ENCODE measurements around the gene CLEC14A.
A peak's percentile ranks its signal among the peaks of the same experiment; 100 is the strongest.

Gene CLEC14A

GRCh38 chr14:38233218-38233617 lies 22.7 kb downstream of the CLEC14A start:
- H3K4me1 Mint-ChIP-seq = no peaks in the 10 kb centered on the region
- H3K4me3 Mint-ChIP-seq = no peak overlapping the region
- peaks cover 20% of the 10 kb centered on the region for H3K27me3 Mint-ChIP-seq
- DNase-seq (ENCODE audit: low spot score in 2 of 2) = no peak
- no peaks in the 10 kb centered on the region for H3K36me3 Mint-ChIP-seq (ENCODE audit: insufficient read depth)
- H3K9me3 Mint-ChIP-seq = no peaks in the 10 kb centered on the region
- no peak overlapping the region for H3K27ac Mint-ChIP-seq (ENCODE audit: low read depth)
- no peak for ATAC-seq (replicated peaks; ENCODE audit: extremely low read depth, poor library complexity, severe bottlenecking)

GRCh38 chr14:38226366-38226765 lies 29.5 kb downstream of the CLEC14A start:
- Mint-ChIP-seq H3K9me3 (no peaks in the 10 kb centered on the region), H3K27me3 (peaks cover 16% of the 10 kb centered on the region), H3K27ac (ENCODE audit: low read depth) (no peak overlapping the region), H3K36me3 (ENCODE audit: insufficient read depth) (no peaks in the 10 kb centered on the region), H3K4me1 (no peaks in the 10 kb centered on the region), H3K4me3 (no peak overlapping the region)
- ATAC-seq (replicated peaks; ENCODE audit: extremely low read depth, poor library complexity, severe bottlenecking) (no peak), DNase-seq (ENCODE audit: low spot score in 2 of 2) (no peak)

DNA sequence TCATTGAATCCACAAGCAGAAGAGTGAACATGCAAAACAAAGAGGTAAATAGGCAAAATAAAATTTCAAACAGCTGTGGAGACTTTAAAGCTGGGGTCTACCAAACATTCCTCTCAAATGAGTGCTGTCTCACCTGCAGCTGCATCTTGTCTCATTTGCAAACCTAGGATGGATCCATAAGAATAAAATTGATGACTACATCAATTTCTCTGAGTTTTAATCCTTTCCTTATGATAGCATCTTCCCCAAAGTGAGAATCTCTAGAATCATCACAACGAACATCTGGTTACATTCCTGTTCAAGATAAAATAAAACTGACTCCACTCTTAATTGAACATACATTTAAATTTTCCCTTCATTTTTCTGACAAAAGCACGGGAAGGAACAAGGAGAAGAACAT lies 29.9 kb downstream of the CLEC14A start:
- no peaks in the 10 kb centered on the region for H3K36me3 Mint-ChIP-seq (ENCODE audit: insufficient read depth)
- DNase-seq (ENCODE audit: low spot score in 2 of 2) (no peak), ATAC-seq (replicated peaks; ENCODE audit: extremely low read depth, poor library complexity, severe bottlenecking) (no peak)
- no peaks in the 10 kb centered on the region for H3K9me3 Mint-ChIP-seq
- no peak overlapping the region for H3K4me3 Mint-ChIP-seq
- H3K4me1 Mint-ChIP-seq = no peaks in the 10 kb centered on the region
- peaks cover 12% of the 10 kb centered on the region for H3K27me3 Mint-ChIP-seq
- H3K27ac Mint-ChIP-seq (ENCODE audit: low read depth) = no peak overlapping the region

GRCh38 chr14:38224338-38224737 lies 31.6 kb downstream of the CLEC14A start:
- Mint-ChIP-seq H3K4me1 (no peaks in the 10 kb centered on the region), H3K9me3 (no peaks in the 10 kb centered on the region), H3K27ac (ENCODE audit: low read depth) (no peak overlapping the region), H3K27me3 (peaks cover 7% of the 10 kb centered on the region), H3K4me3 (no peak overlapping the region), H3K36me3 (ENCODE audit: insufficient read depth) (no peaks in the 10 kb centered on the region)
- no peak for DNase-seq (ENCODE audit: low spot score in 2 of 2)
- ATAC-seq (replicated peaks; ENCODE audit: extremely low read depth, poor library complexity, severe bottlenecking) = no peak

GRCh38 chr14:38221077-38221476 lies 34.8 kb downstream of the CLEC14A start:
- no peaks in the 10 kb centered on the region for H3K4me1 Mint-ChIP-seq
- no peak overlapping the region for H3K27ac Mint-ChIP-seq (ENCODE audit: low read depth)
- no peaks in the 10 kb centered on the region for H3K9me3 Mint-ChIP-seq
- H3K27me3 Mint-ChIP-seq = peaks cover 2% of the 10 kb centered on the region
- H3K4me3 Mint-ChIP-seq = no peak overlapping the region
- H3K36me3 Mint-ChIP-seq (ENCODE audit: insufficient read depth) = no peaks in the 10 kb centered on the region
- DNase-seq (ENCODE audit: low spot score in 2 of 2) (no peak), ATAC-seq (replicated peaks; ENCODE audit: extremely low read depth, poor library complexity, severe bottlenecking) (no peak)

DNA sequence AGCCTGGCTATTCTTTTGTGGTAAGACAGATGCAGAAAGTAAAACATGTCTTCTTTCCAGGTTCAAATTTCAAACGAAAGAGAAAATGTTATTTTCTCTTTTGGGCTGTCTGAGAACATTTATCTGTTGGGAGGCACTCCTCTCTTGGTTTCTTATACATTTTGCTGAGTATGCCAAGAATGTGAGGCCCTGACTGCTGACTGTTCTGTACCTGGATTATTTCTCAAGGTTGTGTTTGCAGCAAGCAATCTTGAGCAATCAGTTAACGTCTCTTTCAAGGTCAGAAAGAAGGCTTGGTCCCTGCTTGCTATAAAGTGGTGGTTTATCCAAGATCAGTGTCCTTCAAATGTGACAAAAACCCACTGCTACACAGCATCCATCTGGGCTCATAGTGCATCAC lies 38.3 kb downstream of the CLEC14A start:
- ATAC-seq (replicated peaks; ENCODE audit: extremely low read depth, poor library complexity, severe bottlenecking) = no peak
- Mint-ChIP-seq H3K9me3 (no peaks in the 10 kb centered on the region), H3K4me1 (no peaks in the 10 kb centered on the region), H3K36me3 (ENCODE audit: insufficient read depth) (no peaks in the 10 kb centered on the region), H3K4me3 (no peak overlapping the region), H3K27ac (ENCODE audit: low read depth) (no peak overlapping the region), H3K27me3 (peaks cover 9% of the 10 kb centered on the region)
- no peak for DNase-seq (ENCODE audit: low spot score in 2 of 2)

- H3K9me3 Mint-ChIP-seq = no peaks in the 10 kb centered on the region
- H3K4me1 Mint-ChIP-seq = peaks cover 20% of the 10 kb centered on the region
- DNase-seq (ENCODE audit: low spot score in 2 of 2) (no peak), ATAC-seq (replicated peaks; ENCODE audit: extremely low read depth, poor library complexity, severe bottlenecking) (no peak)
- H3K4me3 Mint-ChIP-seq = no peak overlapping the region
- H3K27me3 Mint-ChIP-seq = peaks cover 53% of the 10 kb centered on the region
- H3K27ac Mint-ChIP-seq (ENCODE audit: low read depth) = no peak overlapping the region
- no peaks in the 10 kb centered on the region for H3K36me3 Mint-ChIP-seq (ENCODE audit: insufficient read depth)
Observed at GRCh38 chr14:38213001-38213400, 42.9 kb downstream of the CLEC14A start.

DNA sequence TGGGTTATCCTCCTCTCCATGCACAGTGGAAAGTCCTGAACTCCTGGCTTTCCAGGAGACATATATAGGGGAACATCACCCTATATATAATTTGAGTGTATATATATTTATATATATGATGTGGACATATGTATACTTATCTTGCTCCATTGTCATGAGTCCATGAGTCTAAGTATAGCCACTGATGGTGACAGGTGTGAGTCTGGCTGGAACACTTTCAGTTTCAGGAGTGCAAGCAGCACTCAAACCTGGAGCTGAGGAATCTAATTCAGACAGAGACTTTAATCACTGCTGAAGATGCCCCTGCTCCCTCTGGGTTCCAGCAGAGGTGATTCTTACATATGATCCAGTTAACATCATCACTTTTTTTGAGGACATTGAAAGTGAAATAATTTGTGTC lies 43.8 kb downstream of the CLEC14A start:
- Mint-ChIP-seq H3K9me3 (no peaks in the 10 kb centered on the region), H3K27ac (ENCODE audit: low read depth) (no peak overlapping the region), H3K4me1 (peaks cover 25% of the 10 kb centered on the region), H3K4me3 (peak overlapping the region; percentile 0), H3K27me3 (peaks cover 61% of the 10 kb centered on the region), H3K36me3 (ENCODE audit: insufficient read depth) (no peaks in the 10 kb centered on the region)
- ATAC-seq (replicated peaks; ENCODE audit: extremely low read depth, poor library complexity, severe bottlenecking) (no peak), DNase-seq (ENCODE audit: low spot score in 2 of 2) (no peak)

DNA sequence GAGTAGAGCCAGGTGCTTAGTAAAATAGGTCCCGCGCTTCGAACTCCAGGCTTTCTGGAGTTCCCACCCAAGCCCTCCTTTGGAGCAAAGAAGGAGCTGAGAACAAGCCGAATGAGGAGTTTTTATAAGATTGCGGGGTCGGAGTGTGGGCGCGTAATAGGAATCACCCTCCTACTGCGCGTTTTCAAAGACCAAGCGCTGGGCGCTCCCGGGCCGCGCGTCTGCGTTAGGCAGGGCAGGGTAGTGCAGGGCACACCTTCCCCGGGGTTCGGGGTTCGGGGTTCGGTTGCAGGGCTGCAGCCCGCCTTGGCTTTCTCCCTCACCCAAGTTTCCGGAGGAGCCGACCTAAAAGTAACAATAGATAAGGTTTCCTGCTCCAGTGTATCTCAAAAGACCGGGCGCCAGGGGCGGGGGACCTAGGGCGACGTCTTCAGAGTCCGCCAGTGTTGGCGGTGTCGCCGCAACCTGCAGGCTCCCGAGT lies 44.6 kb downstream of the CLEC14A start:
- DNase-seq (ENCODE audit: low spot score in 2 of 2) = no peak
- ATAC-seq (replicated peaks; ENCODE audit: extremely low read depth, poor library complexity, severe bottlenecking) = no peak
- no peak overlapping the region for H3K27ac Mint-ChIP-seq (ENCODE audit: low read depth)
- no peaks in the 10 kb centered on the region for H3K9me3 Mint-ChIP-seq
- peaks cover 25% of the 10 kb centered on the region for H3K4me1 Mint-ChIP-seq
- no peaks in the 10 kb centered on the region for H3K36me3 Mint-ChIP-seq (ENCODE audit: insufficient read depth)
- H3K4me3 Mint-ChIP-seq = no peak overlapping the region
- peaks cover 70% of the 10 kb centered on the region for H3K27me3 Mint-ChIP-seq

DNA sequence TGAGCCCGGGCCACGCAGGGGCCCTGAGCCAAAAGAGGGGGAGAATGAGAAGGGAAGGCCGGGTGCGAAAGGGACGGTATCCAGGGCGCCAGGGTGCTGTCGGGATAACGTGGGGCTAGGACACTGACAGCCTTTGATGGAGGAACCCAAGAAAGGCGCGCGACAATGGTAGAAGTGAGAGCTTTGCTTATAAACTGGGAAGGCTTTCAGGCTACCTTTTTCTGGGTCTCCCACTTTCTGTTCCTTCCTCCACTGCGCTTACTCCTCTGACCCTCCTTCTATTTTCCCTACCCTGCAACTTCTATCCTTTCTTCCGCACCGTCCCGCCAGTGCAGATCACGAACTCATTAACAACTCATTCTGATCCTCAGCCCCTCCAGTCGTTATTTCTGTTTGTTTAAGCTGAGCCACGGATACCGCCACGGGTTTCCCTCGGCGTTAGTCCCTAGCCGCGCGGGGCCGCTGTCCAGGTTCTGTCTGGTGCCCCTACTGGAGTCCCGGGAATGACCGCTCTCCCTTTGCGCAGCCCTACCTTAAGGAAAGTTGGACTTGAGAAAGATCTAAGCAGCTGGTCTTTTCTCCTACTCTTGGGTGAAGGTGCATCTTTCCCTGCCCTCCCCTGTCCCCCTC lies 45.2 kb downstream of the CLEC14A start:
- ATAC-seq (replicated peaks; ENCODE audit: extremely low read depth, poor library complexity, severe bottlenecking) = no peak
- no peak for DNase-seq (ENCODE audit: low spot score in 2 of 2)
- Mint-ChIP-seq H3K9me3 (no peaks in the 10 kb centered on the region), H3K36me3 (ENCODE audit: insufficient read depth) (no peaks in the 10 kb centered on the region), H3K4me1 (peaks cover 25% of the 10 kb centered on the region), H3K4me3 (peak overlapping the region; percentile 48), H3K27ac (ENCODE audit: low read depth) (no peak overlapping the region), H3K27me3 (peaks cover 76% of the 10 kb centered on the region)

DNA sequence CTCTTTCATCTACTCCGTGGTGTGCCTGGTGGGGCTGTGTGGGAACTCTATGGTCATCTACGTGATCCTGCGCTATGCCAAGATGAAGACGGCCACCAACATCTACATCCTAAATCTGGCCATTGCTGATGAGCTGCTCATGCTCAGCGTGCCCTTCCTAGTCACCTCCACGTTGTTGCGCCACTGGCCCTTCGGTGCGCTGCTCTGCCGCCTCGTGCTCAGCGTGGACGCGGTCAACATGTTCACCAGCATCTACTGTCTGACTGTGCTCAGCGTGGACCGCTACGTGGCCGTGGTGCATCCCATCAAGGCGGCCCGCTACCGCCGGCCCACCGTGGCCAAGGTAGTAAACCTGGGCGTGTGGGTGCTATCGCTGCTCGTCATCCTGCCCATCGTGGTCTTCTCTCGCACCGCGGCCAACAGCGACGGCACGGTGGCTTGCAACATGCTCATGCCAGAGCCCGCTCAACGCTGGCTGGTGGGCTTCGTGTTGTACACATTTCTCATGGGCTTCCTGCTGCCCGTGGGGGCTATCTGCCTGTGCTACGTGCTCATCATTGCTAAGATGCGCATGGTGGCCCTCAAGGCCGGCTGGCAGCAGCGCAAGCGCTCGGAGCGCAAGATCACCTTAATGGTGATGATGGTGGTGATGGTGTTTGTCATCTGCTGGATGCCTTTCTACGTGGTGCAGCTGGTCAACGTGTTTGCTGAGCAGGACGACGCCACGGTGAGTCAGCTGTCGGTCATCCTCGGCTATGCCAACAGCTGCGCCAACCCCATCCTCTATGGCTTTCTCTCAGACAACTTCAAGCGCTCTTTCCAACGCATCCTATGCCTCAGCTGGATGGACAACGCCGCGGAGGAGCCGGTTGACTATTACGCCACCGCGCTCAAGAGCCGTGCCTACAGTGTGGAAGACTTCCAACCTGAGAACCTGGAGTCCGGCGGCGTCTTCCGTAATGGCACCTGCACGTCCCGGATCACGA lies 46.0 kb downstream of the CLEC14A start:
- peaks cover 25% of the 10 kb centered on the region for H3K4me1 Mint-ChIP-seq
- peak overlapping the region; percentile 26 for H3K27ac Mint-ChIP-seq (ENCODE audit: low read depth)
- H3K27me3 Mint-ChIP-seq = peaks cover 79% of the 10 kb centered on the region
- H3K4me3 Mint-ChIP-seq = peak overlapping the region; percentile 21
- DNase-seq (ENCODE audit: low spot score in 2 of 2) = no peak
- no peaks in the 10 kb centered on the region for H3K9me3 Mint-ChIP-seq
- H3K36me3 Mint-ChIP-seq (ENCODE audit: insufficient read depth) = no peaks in the 10 kb centered on the region
- ATAC-seq (replicated peaks; ENCODE audit: extremely low read depth, poor library complexity, severe bottlenecking) = no peak

- ATAC-seq (replicated peaks; ENCODE audit: extremely low read depth, poor library complexity, severe bottlenecking) = peak; percentile 36
- peaks cover 79% of the 10 kb centered on the region for H3K27me3 Mint-ChIP-seq
Observed at GRCh38 chr14:38208618-38209562, 47.0 kb downstream of the CLEC14A start.

More at GRCh38 chr14:38208618-38209562, 47.0 kb downstream of the CLEC14A start:
- DNase-seq (ENCODE audit: low spot score in 2 of 2) = no peak
- H3K27ac Mint-ChIP-seq (ENCODE audit: low read depth) = no peak overlapping the region
- peaks cover 25% of the 10 kb centered on the region for H3K4me1 Mint-ChIP-seq
- no peaks in the 10 kb centered on the region for H3K36me3 Mint-ChIP-seq (ENCODE audit: insufficient read depth)
- no peaks in the 10 kb centered on the region for H3K9me3 Mint-ChIP-seq
- peak overlapping the region; percentile 21 for H3K4me3 Mint-ChIP-seq
